PFSK-1 (cell line): ENCODE measurements around the gene SMG6.

ENCODE experiments used
- POLR2AphosphoS5 ChIP-seq: IDR thresholded peaks from 2 replicates; pipeline ENCODE4 v1.6.1; 2012; ENCODE audit warnings: low read depth, mild to moderate bottlenecking, control low read depth, low read length, moderate library complexity
- REST ChIP-seq, 2 experiments: IDR thresholded peaks; 2 replicates each; pipeline versions ENCODE4 v1.6.1 to v1.8.0; 2011 to 2012; ENCODE audit warnings: low read depth in 2 of 2, low read length in 2 of 2, control low read depth in 1 of 2, inconsistent platforms in 1 of 2, mild to moderate bottlenecking in 1 of 2, moderate library complexity in 1 of 2; ENCODE audit not compliant: insufficient read depth in 1 of 2
- SIN3A ChIP-seq: IDR thresholded peaks from 2 replicates; pipeline ENCODE4 v1.6.1; 2012; ENCODE audit warnings: mild to moderate bottlenecking, low read length, moderate library complexity, borderline replicate concordance; ENCODE audit not compliant: insufficient read depth
- TAF1 ChIP-seq: IDR thresholded peaks from 2 replicates; pipeline ENCODE4 v1.6.1; 2012; ENCODE audit warnings: low read length, control low read depth, borderline replicate concordance; ENCODE audit not compliant: insufficient read depth

DNA sequence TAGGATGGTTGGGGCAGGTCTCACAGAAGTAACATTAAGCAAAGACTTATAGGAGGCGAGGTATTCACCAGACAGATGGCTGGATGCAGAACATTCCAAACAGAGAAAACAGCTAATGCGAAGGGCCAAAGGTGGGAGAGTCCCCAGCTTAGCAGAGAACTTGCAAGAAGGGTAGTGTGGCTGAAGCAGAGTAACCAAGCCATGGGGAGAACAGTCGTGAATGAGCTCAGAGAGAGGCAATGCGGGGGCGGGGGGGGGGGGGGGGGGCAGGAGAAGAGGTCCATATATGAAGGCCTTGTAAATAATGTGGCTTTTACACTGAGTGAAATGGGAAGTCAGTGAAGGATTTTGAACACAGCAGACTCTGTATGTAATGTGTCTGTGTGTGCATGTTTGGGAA lies 81.3 kb downstream of the SMG6 start:
- TF ChIP-seq POLR2AphosphoS5 (no peak), SIN3A (no peak), REST (IDR thresholded peaks at IDR 0.05; ENCODE audit: insufficient read depth in 1 of 2, low read depth in 2 of 2, low read length in 2 of 2) (no peak), TAF1 (no peak)
